ENCODE data around the gene ZC2HC1B. TPM values are rescaled to one million over a fixed set of nuclear protein-coding genes. Genes with fewer than 3 reads are reported as not detected.

Gene ZC2HC1B
- total and polyA plus RNA-seq, 2 of the 8 experiments (the other 6 are each of a cell fraction or from before 2014, with no cell fraction given), result not detected

- TF ChIP-seq USF2 (IDR thresholded peaks at IDR 0.05; ENCODE audit: low read length) (no peak), KDM4A (IDR thresholded peaks at IDR 0.05; ENCODE audit: low read depth, low read length, severe bottlenecking) (no peak), GABPA (IDR thresholded peaks at IDR 0.05; ENCODE audit: borderline replicate concordance, insufficient read depth, low read length) (no peak), KDM1A (IDR thresholded peaks at IDR 0.05; ENCODE audit: borderline replicate concordance, low read length) (no peak), TEAD4 (IDR thresholded peaks at IDR 0.05; ENCODE audit: low read depth, low read length) (no peak), CHD1 (IDR thresholded peaks at IDR 0.05; ENCODE audit: low read depth, low read length) (no peak), NRF1 (IDR thresholded peaks at IDR 0.05; ENCODE audit: low read depth, low read length) (no peak)
Measured at GRCh38 chr6:143859891-143860660, 4.2 kb upstream of the ZC2HC1B start (continued).
